ENCODE results near the gene MYL3. TPM values are rescaled to one million over a fixed set of nuclear protein-coding genes. Genes with fewer than 3 reads are reported as not detected.

MYL3 gene
- total RNA-seq, 1 experiment from 2014 or later = not detected

DNA sequence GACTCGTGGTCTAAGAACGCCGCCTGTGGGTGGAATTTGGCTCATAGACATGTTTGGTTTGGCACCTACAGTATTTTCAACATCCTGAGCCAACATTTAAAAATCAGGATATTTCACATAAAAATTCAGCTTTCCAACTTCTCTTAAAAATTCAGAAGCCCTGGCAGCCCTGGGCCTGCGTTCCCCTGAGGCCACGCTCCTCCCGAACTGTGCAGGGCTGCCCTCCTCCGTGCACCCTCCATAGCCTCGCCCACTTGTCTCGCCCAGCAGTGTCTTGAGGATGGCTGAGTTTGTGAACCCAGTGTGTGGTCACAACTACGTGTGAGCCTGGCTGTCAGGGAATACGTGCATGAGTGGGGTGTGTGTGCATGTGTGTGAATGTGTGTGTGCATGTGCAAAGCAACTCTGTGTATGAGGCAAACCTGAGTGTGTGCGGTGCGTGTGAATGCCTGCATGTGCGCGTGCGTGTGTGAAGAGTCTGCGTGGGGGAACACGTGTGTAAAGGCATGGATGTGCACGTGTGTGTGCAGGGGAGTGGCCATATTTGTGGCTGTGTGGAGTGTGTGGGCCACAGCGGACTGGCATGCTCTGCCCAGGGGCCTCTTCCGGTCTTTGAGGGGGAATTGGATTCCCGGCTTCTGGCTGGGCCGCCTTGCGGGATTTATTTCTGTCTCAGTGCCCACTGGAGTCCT is 45.2 kb upstream of the MYL3 start:
- DNase-seq = no peak
- no peaks in the 10 kb centered on the region for H3K9me3 ChIP-seq (ENCODE audit: insufficient read depth, low read depth)
- H3K27me3 ChIP-seq (ENCODE audit: insufficient read depth, low read depth) = no peaks in the 10 kb centered on the region
- no TSS peak for BruUV-seq (replicated peaks)
- H3K36me3 ChIP-seq (ENCODE audit: low read depth) = no peaks in the 10 kb centered on the region
- POLR2A ChIA-PET (ENCODE audit: unreplicated experiment) = no interaction called here
- no peaks in the 10 kb centered on the region for H3K9me2 ChIP-seq (ENCODE audit: insufficient read depth)
- no peak overlapping the region for H3K4me2 ChIP-seq
- no peak overlapping the region for H3K4me3 ChIP-seq
- peaks cover 6% of the 10 kb centered on the region; the same call in 1 of the 2 replicates for H3F3A ChIP-seq (ENCODE audit: insufficient read depth, low read depth)
- TF ChIP-seq, protein P1, sequence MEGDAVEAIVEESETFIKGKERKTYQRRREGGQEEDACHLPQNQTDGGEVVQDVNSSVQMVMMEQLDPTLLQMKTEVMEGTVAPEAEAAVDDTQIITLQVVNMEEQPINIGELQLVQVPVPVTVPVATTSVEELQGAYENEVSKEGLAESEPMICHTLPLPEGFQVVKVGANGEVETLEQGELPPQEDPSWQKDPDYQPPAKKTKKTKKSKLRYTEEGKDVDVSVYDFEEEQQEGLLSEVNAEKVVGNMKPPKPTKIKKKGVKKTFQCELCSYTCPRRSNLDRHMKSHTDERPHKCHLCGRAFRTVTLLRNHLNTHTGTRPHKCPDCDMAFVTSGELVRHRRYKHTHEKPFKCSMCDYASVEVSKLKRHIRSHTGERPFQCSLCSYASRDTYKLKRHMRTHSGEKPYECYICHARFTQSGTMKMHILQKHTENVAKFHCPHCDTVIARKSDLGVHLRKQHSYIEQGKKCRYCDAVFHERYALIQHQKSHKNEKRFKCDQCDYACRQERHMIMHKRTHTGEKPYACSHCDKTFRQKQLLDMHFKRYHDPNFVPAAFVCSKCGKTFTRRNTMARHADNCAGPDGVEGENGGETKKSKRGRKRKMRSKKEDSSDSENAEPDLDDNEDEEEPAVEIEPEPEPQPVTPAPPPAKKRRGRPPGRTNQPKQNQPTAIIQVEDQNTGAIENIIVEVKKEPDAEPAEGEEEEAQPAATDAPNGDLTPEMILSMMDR (conservative IDR thresholded peaks at IDR 0.05) = no peak
- TF ChIP-seq EZH2 (IDR thresholded peaks at IDR 0.05; ENCODE audit: low read depth) = no peak
- intact Hi-C loops (cut with micrococcal nuclease; ENCODE audit: unreplicated experiment) = loop anchor here (2.0 to 5.0 kb wide), 3 partner anchors 62 to 421 kb away; no protein-coding TSS in a partner anchor
- H4K20me1 ChIP-seq (ENCODE audit: insufficient read depth) = no peaks in the 10 kb centered on the region
- no peaks in the 10 kb centered on the region for H3K4me1 ChIP-seq (replicated peaks; ENCODE audit: insufficient read depth)
- no peak overlapping the region for H3K27ac ChIP-seq
- H2AFZ ChIP-seq = no peak overlapping the region
- CTCF ChIA-PET = interaction anchor here (1.4 kb wide), 1 partner anchor 203 kb away, joined by 4 read pairs; no protein-coding TSS in a partner anchor
- H3K79me2 ChIP-seq (ENCODE audit: low read depth) = no peaks in the 10 kb centered on the region

DNA sequence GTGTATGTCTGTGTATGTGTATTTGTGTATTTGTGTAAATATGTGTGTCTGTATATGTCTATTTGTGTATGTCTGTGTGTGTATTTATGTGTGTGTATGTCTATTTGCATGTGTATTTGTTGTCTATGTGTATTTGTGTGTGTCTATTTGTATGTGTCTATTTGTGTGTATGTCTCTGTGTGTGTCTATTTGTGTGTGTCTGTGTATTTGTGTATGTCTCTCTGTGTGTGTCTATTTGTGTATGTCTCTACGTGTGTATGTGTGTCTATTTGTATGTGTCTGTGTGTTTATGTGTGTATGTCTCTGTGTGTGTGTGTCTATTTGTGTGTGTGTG is 44.7 kb upstream of the MYL3 start:
- Histone ChIP-seq H3K4me3 (no peak overlapping the region), H4K20me1 (ENCODE audit: insufficient read depth) (no peaks in the 10 kb centered on the region), H3K9me3 (ENCODE audit: insufficient read depth, low read depth) (no peaks in the 10 kb centered on the region), H2AFZ (no peak overlapping the region), H3F3A (ENCODE audit: insufficient read depth, low read depth) (peaks cover 6% of the 10 kb centered on the region; the same call in 1 of the 2 replicates), H3K79me2 (ENCODE audit: low read depth) (no peaks in the 10 kb centered on the region), H3K9me2 (ENCODE audit: insufficient read depth) (no peaks in the 10 kb centered on the region), H3K27me3 (ENCODE audit: insufficient read depth, low read depth) (no peaks in the 10 kb centered on the region), H3K4me2 (no peak overlapping the region), H3K36me3 (ENCODE audit: low read depth) (no peaks in the 10 kb centered on the region), H3K27ac (no peak overlapping the region), H3K4me1 (replicated peaks; ENCODE audit: insufficient read depth) (no peaks in the 10 kb centered on the region)
- TF ChIP-seq, protein P1 (conservative IDR thresholded peaks at IDR 0.05) = no peak
- no peak for TF ChIP-seq EZH2 (IDR thresholded peaks at IDR 0.05; ENCODE audit: low read depth)
- intact Hi-C loops (cut with micrococcal nuclease; ENCODE audit: unreplicated experiment) = loop anchor here (2.0 to 5.0 kb wide), 3 partner anchors 61 to 421 kb away; no protein-coding TSS in a partner anchor
- no TSS peak for BruUV-seq (replicated peaks)
- DNase-seq = no peak
- CTCF ChIA-PET = no interaction called here
- POLR2A ChIA-PET (ENCODE audit: unreplicated experiment) = no interaction called here

DNA sequence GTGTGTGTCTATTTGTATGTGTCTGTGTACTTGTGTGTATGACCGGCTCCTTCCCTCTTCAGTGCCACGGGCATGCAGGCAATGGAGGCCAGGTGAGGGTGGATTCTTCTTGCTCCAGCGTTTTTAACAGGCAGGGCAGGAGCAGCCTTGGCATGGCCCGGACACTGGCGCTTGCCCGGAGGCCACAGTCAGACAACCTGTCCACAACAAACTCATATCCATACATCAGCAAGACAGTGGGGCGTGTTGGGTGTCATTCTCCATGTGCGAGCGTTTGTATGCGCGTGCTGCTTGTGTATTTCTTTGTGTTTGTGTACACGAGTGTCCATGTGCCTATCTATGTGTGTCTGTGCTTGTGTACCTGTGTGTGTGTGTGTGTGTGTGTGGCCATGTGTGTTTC is 44.0 kb upstream of the MYL3 start:
- no peak for DNase-seq
- no peaks in the 10 kb centered on the region for H3K27me3 ChIP-seq (ENCODE audit: insufficient read depth, low read depth)
- H3K4me3 ChIP-seq = no peak overlapping the region
- H4K20me1 ChIP-seq (ENCODE audit: insufficient read depth) = no peaks in the 10 kb centered on the region
- ChIA-PET POLR2A (ENCODE audit: unreplicated experiment) (no interaction called here), CTCF (no interaction called here)
- H3K36me3 ChIP-seq (ENCODE audit: low read depth) = no peaks in the 10 kb centered on the region
- no peak overlapping the region for H3K27ac ChIP-seq
- H2AFZ ChIP-seq = no peak overlapping the region
- H3K9me3 ChIP-seq (ENCODE audit: insufficient read depth, low read depth) = no peaks in the 10 kb centered on the region
- H3F3A ChIP-seq (ENCODE audit: insufficient read depth, low read depth) = peaks cover 6% of the 10 kb centered on the region; the same call in 1 of the 2 replicates
- H3K4me2 ChIP-seq = no peak overlapping the region
- intact Hi-C loops (cut with micrococcal nuclease; ENCODE audit: unreplicated experiment) = loop anchor here (5.0 kb wide), 1 partner anchor 420 kb away; no protein-coding TSS in a partner anchor
- no peaks in the 10 kb centered on the region for H3K79me2 ChIP-seq (ENCODE audit: low read depth)
- no TSS peak for BruUV-seq (replicated peaks)
- H3K4me1 ChIP-seq (replicated peaks; ENCODE audit: insufficient read depth) = no peaks in the 10 kb centered on the region
- TF ChIP-seq, protein P1 (conservative IDR thresholded peaks at IDR 0.05) = no peak
- no peak for TF ChIP-seq EZH2 (IDR thresholded peaks at IDR 0.05; ENCODE audit: low read depth)
- H3K9me2 ChIP-seq (ENCODE audit: insufficient read depth) = no peaks in the 10 kb centered on the region
